ENCODE data around the gene E2F3.
"Not testable (repeated sequence)": the region's sequence is repeated elsewhere in the genome, so short reads cannot be mapped to it uniquely, and the experiment has no call there.

Gene E2F3

GRCh38 chr6:20472748-20473147, 71.1 kb downstream of the E2F3 start:
- DNase-seq: no peak

- no peak for DNase-seq
These were observed 71.8 kb downstream of the E2F3 start for GRCh38 chr6:20473518-20473917.

GRCh38 chr6:20474874-20475542, 73.3 kb downstream of the E2F3 start:
- DNase-seq: no peak

GRCh38 chr6:20476501-20477043, 74.9 kb downstream of the E2F3 start:
- no peak for DNase-seq

DNA sequence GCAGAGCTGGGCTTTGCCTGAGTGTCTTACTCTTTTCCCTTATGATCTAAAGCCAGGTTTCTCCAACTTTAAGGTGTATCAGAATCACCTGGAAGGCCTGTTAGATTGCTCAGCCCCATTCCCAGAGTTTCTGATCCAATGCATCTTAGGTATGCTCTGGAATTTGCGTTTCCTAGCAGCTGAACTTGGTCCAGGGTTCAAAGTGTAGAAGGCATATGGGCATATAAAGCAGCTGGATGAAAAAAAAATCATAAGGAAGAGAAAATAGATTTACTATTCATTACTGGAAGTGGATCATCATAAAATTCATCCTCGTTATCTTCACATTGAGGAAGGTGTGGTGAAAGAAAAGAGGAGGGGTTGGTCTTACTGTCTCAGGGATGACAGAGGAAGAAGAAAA, 75.8 kb downstream of the E2F3 start:
- DNase-seq: no peak

GRCh38 chr6:20479060-20479459, 77.4 kb downstream of the E2F3 start:
- no peak for DNase-seq

GRCh38 chr6:20479526-20479925, 77.8 kb downstream of the E2F3 start:
- DNase-seq: no peak

- DNase-seq: no peak
These were observed 79.6 kb downstream of the E2F3 start for GRCh38 chr6:20481281-20481680.

GRCh38 chr6:20483887-20484497, 82.3 kb downstream of the E2F3 start:
- DNase-seq: no peak

- DNase-seq: no peak
These were observed 85.0 kb downstream of the E2F3 start for GRCh38 chr6:20486641-20487040.

GRCh38 chr6:20487669-20488375, 86.1 kb downstream of the E2F3 start:
- DNase-seq: no peak

- no peak for DNase-seq
These were observed 88.9 kb downstream of the E2F3 start for GRCh38 chr6:20490591-20490990.

DNA sequence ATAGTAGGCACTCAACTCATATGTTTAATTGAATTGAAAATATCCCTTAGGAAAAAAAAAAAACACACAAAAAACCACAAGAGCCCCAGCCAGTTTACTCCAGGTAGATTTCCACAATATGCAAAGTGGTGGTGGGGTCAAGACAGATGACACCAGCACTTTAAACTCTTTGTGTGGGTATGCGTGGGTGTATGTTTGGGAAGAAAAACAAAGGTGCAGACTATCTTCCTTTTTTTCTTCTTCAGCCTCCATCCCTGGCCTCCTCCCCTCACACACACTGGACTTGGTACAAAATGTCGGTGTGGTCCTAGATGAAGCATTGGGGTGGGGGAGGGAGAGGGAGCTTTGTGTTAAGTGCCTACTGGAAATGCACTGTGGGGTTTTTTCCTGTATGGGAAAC, 90.4 kb downstream of the E2F3 start:
- DNase-seq: no peak

DNA sequence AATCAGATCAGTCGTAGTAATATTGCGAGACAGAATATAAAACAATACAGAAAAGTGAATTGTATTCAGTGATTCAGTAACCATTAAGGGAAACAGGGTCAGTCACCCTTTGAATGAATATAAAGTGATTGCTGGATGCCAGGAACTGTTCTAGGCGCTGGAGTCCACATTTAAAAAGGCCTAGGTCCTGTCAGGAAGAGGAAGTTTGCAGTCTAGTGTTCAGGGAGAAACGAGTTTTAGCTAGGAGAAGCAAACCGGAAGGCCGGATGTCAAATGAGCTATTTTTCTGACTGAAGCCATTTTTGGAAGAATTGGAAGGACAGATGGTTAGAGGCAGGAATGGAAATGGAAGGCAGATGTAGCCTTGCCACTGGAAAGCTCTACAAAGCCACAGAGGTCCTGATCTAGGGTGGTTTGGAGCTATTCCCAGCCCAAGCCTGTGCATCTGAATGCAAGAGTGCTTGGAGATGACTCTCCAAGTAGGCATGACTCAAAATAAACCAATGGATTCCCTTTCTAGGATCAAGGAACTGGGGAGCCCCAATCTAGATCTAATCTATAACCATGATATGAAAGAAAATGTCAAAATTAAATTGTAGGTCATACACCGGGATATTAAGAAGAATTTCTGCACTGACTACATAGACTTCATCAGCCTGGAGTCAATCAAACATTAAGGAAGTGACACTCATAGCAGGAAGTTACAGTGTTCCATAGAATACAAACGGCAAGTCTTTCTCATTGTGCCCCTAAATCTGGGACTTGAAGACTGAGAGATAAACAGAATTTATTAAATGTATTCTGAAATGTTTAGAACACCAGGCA, 95.7 kb downstream of the E2F3 start:
- DNase-seq: no peak

GRCh38 chr6:20498041-20498385, 96.3 kb downstream of the E2F3 start:
- no peak for DNase-seq

DNA sequence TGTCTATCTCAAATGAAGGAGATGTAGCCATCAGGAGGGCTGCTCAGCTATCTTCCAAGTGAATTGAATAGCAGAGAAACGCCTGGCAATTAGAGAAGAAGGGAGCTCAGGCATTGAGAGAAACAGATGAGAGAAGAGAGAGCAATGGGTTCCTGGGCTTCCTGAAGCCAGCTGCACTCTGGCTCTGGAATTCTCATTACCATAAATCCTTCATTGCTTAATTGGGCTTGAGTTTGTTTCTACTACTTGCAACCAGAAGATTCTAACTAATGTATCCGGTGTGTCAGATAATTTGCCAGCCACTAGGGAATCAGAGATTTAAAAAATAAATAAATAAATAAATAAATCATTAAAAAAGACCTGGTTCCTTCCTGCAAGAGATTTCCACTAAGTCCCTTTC, 107.5 kb downstream of the E2F3 start:
- no peak for DNase-seq

DNA sequence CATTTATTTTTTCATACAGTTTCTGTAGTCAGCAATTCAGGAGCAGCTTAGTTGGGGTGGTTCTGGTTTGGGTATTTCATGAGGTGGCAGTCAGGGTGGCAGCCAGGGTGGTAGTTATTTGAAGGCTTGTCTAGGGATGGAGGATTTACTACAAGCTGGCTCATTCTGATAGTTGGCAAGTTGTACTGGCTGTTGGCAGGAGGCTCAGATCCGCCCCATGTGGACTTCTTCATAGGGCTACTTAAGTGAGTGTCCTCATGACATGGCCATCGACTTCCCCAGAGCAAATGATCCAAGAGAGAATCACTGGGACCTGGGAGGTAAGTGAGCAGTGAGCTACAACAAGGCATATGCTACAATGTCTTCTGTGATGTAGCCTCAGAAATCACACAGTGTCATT, 110.2 kb downstream of the E2F3 start:
- DNase-seq: no peak

GRCh38 chr6:20525208-20525607, 123.5 kb downstream of the E2F3 start:
- DNase-seq: not testable (repeated sequence)

DNA sequence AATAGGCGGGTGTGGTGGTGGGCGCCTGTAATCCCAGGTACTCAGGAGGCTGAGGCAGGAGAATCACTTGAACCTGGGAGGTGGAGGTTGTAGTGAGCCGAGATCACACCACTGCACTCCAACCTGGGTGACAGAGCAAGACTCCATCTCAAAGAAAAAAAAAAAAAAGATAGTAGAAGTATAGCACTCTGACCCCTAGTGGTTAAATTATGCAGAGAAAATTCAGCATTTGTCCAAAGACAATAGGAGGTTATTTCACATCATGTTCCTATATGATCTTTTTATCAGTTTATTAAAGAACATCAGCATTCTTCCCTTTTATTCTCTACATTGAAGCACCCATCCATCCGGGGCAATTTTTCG, 127.4 kb downstream of the E2F3 start:
- DNase-seq: not testable (repeated sequence)

DNA sequence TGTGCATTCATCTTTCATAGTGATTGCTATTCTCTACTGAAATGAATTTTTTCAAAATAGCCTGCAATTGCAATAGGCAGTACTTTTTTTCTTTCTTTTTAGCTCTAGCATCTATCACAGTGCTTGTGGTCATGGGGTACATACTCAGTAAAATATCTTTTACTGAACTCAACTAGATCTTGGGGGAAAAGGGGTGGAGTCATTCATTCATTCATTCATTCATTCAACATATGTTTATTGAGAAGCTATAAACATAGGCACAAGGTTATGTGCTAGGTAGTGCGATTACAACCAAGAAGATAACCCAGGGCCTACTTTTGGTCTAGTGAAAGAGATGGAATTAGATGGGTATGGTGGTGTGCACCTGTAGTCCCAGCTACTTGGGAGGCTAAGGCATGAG, 131.2 kb downstream of the E2F3 start:
- no peak for DNase-seq

- DNase-seq: no peak
These were observed 132.1 kb downstream of the E2F3 start for GRCh38 chr6:20533746-20534294.

GRCh38 chr6:20534295-20535262, 132.9 kb downstream of the E2F3 start, which contains the start of gene CDKAL1:
TSS of gene CDKAL1 (plus strand) at chr6:20534457. CDS start at chr6:20546351, 11,894 bp downstream.
- DNase-seq: peak; percentile 91
